Right forelimb (tissue), 1 donor: Measurements from ENCODE around the gene TSPAN9.

ENCODE experiments used
- DNase-seq: peaks from one replicate; pipeline ENCODE4 v3.0.0-alpha.2; 2018

Gene TSPAN9

DNA sequence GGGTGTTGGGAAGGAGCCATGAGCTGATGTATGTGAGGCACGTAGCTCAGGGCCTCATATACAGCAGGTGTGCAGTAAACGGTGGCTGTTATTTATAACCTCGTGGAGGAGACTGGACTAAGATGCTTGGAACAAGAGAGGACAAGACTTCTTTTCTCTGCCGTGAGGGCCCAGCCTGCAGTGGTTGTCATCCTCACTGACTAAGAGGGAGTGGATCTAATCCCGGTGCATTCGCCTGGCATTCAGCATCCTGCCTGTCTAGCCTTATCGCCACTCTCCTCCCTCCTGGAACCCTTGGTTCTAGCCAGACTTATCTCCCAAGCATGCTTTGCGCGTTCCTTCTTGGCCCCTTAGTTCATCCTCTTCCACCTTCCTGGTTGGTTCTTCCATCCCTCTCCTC is 3.9 kb downstream of the TSPAN9 start:
- peak; percentile 33 for DNase-seq

GRCh38 chr12:3081886-3082285 is 4.7 kb downstream of the TSPAN9 start:
- no peak for DNase-seq

DNA sequence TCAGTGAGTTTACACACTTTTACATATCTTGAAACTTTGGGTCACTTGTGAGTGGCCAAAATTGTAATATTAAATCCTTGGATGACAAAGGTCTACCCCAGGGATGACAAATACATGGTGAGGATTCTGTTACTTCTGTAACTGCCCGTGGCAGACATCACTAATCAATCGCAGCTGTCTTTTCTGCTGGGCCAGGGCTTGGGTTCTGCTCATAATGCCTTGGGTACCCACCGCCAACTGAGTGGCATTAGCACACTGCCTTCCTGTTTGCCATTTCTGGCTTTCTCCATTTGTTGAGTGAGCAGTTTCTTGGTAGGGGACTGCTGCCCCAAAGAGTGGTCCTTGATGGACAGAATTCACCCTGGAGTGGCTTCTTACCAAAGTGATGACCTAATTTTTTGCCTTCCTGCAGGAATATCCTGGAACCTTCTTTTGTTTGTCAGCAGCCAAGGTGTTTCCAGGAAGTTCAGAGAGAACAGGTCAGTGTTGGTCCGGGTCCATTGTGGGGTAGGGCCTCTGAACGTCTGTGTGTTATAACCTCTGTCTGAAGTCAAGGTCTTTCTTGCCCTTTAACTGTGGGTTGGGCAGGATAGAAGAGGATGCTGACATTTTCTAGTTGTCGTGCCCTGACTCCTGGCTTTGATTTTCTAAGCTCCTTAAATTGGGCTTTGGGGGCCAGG is 6.2 kb downstream of the TSPAN9 start:
- no peak for DNase-seq

DNA sequence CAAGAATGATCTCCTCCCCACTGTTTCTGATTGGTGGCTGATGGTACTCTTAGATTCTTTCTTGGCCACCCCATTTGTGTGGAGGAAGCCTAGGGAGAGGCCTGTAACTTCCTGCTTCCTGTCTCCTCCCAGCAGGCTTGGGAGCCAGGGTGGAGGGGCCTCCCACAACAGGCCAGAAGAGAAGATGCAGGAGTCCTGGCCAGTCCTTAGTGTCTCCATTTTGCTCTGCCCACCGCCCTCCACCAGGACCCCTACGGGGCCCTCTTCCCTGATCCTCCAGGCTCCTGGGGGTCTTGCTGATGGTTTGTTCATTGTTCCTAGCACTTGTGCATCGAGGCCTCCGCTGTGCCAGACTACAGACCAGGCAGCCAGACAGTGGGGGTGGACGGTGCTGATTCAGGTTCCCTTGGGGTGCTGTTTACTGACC is 6.8 kb downstream of the TSPAN9 start:
- no peak for DNase-seq

DNA sequence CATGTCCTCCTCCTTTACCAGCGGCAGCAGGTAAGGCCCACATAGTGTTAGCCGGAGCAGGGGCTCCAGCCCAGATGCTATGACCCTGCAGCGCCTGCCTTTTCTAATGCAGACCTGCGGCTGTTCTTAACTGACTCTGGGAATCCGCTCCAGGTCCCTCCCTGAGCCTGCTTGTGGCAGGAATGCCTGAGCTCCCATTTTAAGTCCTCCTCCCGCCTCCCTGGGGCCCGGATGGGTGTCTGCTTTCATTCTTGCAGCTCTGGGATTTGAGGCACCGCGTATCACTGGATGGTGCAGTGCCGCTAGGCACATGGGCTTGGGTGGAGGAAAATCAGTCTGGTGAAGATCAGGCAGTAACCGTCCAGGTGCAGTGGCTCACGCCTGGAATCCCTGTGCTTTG is 7.6 kb downstream of the TSPAN9 start:
- DNase-seq: no peak

GRCh38 chr12:3085341-3086139 is 8.4 kb downstream of the TSPAN9 start:
- DNase-seq: no peak

- DNase-seq: no peak
These were observed 9.0 kb downstream of the TSPAN9 start for GRCh38 chr12:3086211-3086610.

GRCh38 chr12:3086729-3087323 is 9.6 kb downstream of the TSPAN9 start:
- DNase-seq: no peak

DNA sequence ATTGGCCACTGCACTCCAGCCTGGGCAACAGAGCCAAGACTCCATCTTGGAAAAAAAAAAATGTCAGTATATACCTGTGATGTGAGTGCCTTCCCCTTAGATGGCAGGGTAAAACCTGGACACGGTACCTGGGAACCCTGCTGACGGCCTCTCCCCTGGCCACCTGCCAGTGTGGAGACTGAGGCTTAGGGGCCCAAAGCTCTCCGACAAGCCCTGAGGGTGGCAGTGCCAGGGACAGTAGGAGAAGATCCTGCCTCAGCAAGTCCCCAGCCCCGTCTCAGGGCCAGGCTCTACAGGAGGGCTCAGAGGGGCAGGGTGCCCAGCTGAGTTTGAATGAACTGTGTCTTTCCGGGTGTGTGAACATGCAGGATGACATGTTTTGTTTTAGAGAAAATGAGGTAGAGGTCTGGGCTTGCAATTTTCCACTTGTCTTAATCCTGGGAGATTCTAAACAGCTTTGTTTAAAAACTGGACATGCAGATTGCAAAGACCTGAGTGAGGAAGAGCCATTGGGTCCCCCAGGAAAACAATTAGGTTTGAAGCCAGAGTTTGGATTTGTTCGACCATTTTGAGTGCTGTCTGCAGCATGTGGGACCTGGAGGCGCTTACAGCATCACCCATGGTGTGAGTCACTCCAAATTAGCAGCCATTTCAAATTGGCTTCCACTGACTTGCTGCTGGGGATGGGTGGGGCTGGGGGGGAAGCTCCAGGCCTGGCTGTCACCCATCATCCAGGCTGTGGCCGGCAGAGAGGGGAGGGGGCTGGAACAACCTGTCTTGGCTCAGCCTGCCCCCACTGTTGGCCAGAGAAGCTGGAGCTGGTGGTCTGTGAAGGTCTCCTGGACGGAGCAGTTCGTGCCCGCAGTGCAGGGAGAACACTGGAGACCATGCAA is 10.8 kb downstream of the TSPAN9 start:
- DNase-seq: no peak

GRCh38 chr12:3089588-3089987 is 12.4 kb downstream of the TSPAN9 start:
- no peak for DNase-seq

- DNase-seq: no peak
These were observed 13.3 kb downstream of the TSPAN9 start for GRCh38 chr12:3090240-3091037.

- DNase-seq: no peak
These were observed 13.8 kb downstream of the TSPAN9 start for GRCh38 chr12:3091038-3091319.

- no peak for DNase-seq
These were observed 14.4 kb downstream of the TSPAN9 start for GRCh38 chr12:3091382-3092241.

GRCh38 chr12:3092764-3093163 is 15.6 kb downstream of the TSPAN9 start:
- DNase-seq: no peak

- no peak for DNase-seq
These were observed 20.1 kb downstream of the TSPAN9 start for GRCh38 chr12:3097186-3097804.

GRCh38 chr12:3097836-3098235 is 20.7 kb downstream of the TSPAN9 start:
- DNase-seq: no peak

DNA sequence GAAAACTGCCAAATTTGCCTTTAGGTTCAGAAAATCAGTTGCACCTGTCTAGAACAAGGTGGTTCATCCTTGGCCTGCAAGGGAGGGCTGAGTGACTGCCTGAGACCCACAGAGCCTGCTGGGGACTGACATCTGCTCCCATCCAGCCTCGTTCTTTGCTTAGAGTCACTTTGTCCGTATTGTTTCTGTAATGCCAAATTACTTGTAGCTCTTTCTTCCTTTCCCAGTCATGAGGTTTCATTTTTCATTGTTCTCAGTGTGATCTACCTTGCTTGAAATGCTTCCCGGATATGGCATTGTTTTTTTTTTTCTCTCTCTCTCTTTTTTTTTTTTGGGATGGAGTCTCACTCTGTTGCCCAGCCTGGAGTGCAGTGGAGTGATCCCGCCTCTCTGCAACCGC is 21.3 kb downstream of the TSPAN9 start:
- no peak for DNase-seq

GRCh38 chr12:3099146-3099545 is 22.0 kb downstream of the TSPAN9 start:
- no peak for DNase-seq

DNA sequence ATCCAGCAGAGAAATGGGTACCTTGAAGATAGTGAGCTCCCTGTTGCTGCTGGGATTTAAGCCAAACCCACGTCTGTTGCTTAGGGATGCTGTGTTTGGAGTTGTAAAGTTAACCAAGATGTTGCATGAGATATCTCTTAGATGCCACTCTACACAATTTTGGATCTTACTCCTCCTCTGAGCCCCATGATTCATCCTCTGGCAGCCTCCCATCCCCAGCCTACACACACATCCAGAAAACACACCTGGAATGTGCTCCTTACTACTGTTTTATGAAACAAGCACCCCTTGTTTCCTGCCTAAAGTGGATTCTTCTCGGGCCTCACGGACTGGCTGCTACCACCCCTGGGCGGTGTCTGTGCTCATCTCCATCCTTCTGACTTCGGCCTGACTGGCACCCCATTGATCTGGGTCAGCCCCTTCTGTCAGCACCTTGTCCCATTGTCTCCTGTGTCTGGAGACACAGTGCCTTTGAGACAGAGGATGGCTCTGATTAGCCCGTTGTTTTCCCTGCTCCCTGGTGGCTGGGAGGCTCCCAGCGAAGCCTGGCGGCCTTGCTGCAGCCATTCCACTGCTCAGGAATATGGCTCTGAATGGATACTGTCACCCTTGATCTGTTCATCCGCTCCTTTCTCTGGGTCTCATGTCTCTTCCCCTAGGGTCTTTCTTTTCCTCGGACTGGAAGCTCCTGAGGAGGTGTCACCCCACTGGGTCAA is 24.3 kb downstream of the TSPAN9 start:
- no peak for DNase-seq

GRCh38 chr12:3102771-3103410 is 25.7 kb downstream of the TSPAN9 start:
- no peak for DNase-seq
